GM23338 (cell line): ENCODE data around the gene RBPJ.

ENCODE experiments used
- CREB1 ChIP-seq: fragments of 250-450 bp; sonication (Bioruptor Pico); IDR thresholded peaks from 2 replicates; pipeline ENCODE4 v1.5.0; 2020; ENCODE audit warnings: low read depth, mild to moderate bottlenecking, moderate library complexity
- CTCF ChIP-seq, 2 experiments: fragments of 200-600 bp in 1 of 2; sonication (generic) in 1 of 2; conservative IDR thresholded peaks; 2 replicates each; pipeline versions ENCODE4 v1.5.1 to v1.6.1; 2016 to 2017; ENCODE audit warnings: antibody characterized with exemption in 2 of 2, low read depth in 2 of 2, mild to moderate bottlenecking in 2 of 2, moderate library complexity in 1 of 2
- ETS1 ChIP-seq: IDR thresholded peaks from 2 replicates; pipeline ENCODE4 v1.6.1; 2016; ENCODE audit warnings: antibody characterized with exemption
- EZH2 ChIP-seq: fragments of 200-600 bp; sonication (generic); IDR thresholded peaks from one replicate; pipeline ENCODE4 v1.8.0; 2017; ENCODE audit warnings: antibody characterized with exemption, mild to moderate bottlenecking, low read depth; ENCODE audit not compliant: unreplicated experiment
- EZH2phosphoT487 ChIP-seq: fragments of 200-600 bp; sonication (generic); IDR thresholded peaks from one replicate; pipeline ENCODE4 v1.8.1; 2018; ENCODE audit warnings: antibody characterized with exemption; ENCODE audit not compliant: unreplicated experiment
- POLR2AphosphoS5 ChIP-seq: IDR thresholded peaks from 2 replicates; pipeline ENCODE4 v1.6.1; 2016; ENCODE audit warnings: antibody characterized with exemption, low read depth
- ZNF462 ChIP-seq: fragments of 250-450 bp; sonication (Bioruptor Pico); IDR thresholded peaks from 2 replicates; pipeline ENCODE4 v1.5.0; 2020; ENCODE audit warnings: mild to moderate bottlenecking, moderate library complexity

- no peak for TF ChIP-seq CTCF (conservative IDR thresholded peaks at IDR 0.05; ENCODE audit: low read depth in 2 of 2)
- TF ChIP-seq EZH2: no peak
- TF ChIP-seq ETS1: no peak
- no peak for TF ChIP-seq POLR2AphosphoS5
- no peak for TF ChIP-seq ZNF462 (CRISPR knock-in tag)
- no peak for TF ChIP-seq CREB1 (CRISPR knock-in tag)
- no peak for TF ChIP-seq EZH2phosphoT487
Observed at GRCh38 chr4:26272654-26273615, 47.9 kb upstream of the RBPJ start.
